Colonic mucosa (tissue), 4 donors: ENCODE data around the gene GNG7. TPM values are rescaled to one million over a fixed set of nuclear protein-coding genes. Genes with fewer than 3 reads are reported as not detected.
"Not testable (repeated sequence)": the region's sequence is repeated elsewhere in the genome, so short reads cannot be mapped to it uniquely, and the experiment has no call there.

Experiments used
- DNase-seq: peaks from one replicate; pipeline ENCODE4 v3.0.0-alpha.2; 2020
- H3K27ac ChIP-seq: fragments of 200-600 bp; one replicate; pipeline ENCODE4 v1.8.0; 2021
- H3K27me3 ChIP-seq: fragments of 200-600 bp; one replicate; pipeline ENCODE4 v1.8.0; 2021
- H3K36me3 ChIP-seq: fragments of 200-600 bp; one replicate; pipeline ENCODE4 v1.8.0; 2021
- H3K4me1 ChIP-seq: fragments of 200-600 bp; one replicate; pipeline ENCODE4 v1.8.0; 2021; ENCODE audit warnings: mild to moderate bottlenecking
- H3K4me3 ChIP-seq: fragments of 200-600 bp; one replicate; pipeline ENCODE4 v1.8.0; 2021
- H3K9ac ChIP-seq, 2 donors: one replicate each; pipeline ENCODE4 v1.7.0; 2013; ENCODE audit warnings: control low read depth in 2 of 2, low read depth in 2 of 2, low read length in 2 of 2
- H3K9me3 ChIP-seq: fragments of 200-600 bp; one replicate; pipeline ENCODE4 v1.8.0; 2021
- intact Hi-C: fragments of 100-400 bp; cut with DNase I; formaldehyde crosslinking; loops from one replicate; pipeline ENCODE4 v1.14.1; 2022
- total RNA-seq, 2 donors: library from RNA; stranded (reverse); fragmentation: NEBNext Ultra II Directional in 1 of 2; extraction: Animal tissue kit (Norgen Biotek cat#: 25700) in 1 of 2; gene quantifications; one replicate each; pipeline ENCODE4 v1.2.1, GENCODE V29; 2021
- TF ChIP-seq, protein P1 (sequence below): fragments of 200-600 bp; IDR thresholded peaks from one replicate; pipeline ENCODE4 v1.8.0; 2022; ENCODE audit warnings: antibody characterized with exemption, mild to moderate bottlenecking
- donor health status: healthy.
- donor health status: DM: no; HTN: no; CAD: no.
- donor health status: DM: no; HTN: no; CAD: no.

The GNG7 gene
- total RNA-seq, 2 donors from 2014 or later: 1.5 to 3.2 TPM

DNA sequence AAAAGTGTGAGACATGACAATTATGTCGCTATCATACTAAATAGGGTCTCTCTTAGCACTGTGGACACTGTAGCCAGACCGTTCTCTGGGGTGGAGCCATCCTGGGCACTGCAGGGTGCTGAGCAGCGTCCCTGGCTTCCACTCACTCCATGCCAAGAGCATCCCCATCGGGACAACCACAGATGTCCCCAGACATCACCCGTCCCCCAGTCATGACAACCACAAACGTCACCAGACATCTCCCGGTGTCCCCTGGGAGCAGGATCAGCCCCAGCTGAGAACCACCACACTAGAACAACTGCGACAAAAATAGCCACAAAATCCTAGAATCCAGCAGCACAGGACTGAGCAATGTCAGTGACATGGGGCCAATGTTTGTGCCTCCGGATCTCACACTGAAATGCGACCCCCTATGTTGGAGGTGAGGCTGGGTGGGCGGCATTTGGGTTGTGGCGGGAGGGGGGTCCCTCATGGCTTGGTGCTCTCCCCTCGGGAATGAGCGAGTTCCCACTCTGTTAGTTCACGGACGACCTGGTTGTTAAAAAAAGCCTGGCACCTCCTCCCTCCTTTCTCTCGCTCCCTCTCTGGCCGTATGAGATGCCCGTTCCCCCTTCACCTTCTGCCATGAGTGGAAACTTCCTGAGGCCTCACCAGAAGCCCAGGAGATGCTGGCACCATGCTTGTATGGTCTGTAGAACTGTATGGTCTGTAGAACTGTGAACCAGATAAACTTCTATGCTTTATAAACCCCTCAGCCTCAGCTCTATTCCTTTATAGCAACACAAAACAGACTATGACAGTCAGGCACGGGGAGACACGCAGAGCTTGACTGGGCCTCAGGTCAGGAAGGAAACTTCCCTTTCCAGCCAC is 132.7 kb downstream of the GNG7 start:
- intact Hi-C loops: no loop called here
- Histone ChIP-seq H3K27me3 (no peaks in the 10 kb centered on the region), H3K27ac (no peak overlapping the region), H3K4me1 (no peaks in the 10 kb centered on the region), H3K9ac (no peak overlapping the region), H3K36me3 (no peaks in the 10 kb centered on the region), H3K9me3 (no peaks in the 10 kb centered on the region), H3K4me3 (no peak overlapping the region)
- no peak for DNase-seq
- TF ChIP-seq, protein P1, sequence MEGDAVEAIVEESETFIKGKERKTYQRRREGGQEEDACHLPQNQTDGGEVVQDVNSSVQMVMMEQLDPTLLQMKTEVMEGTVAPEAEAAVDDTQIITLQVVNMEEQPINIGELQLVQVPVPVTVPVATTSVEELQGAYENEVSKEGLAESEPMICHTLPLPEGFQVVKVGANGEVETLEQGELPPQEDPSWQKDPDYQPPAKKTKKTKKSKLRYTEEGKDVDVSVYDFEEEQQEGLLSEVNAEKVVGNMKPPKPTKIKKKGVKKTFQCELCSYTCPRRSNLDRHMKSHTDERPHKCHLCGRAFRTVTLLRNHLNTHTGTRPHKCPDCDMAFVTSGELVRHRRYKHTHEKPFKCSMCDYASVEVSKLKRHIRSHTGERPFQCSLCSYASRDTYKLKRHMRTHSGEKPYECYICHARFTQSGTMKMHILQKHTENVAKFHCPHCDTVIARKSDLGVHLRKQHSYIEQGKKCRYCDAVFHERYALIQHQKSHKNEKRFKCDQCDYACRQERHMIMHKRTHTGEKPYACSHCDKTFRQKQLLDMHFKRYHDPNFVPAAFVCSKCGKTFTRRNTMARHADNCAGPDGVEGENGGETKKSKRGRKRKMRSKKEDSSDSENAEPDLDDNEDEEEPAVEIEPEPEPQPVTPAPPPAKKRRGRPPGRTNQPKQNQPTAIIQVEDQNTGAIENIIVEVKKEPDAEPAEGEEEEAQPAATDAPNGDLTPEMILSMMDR: no peak

DNA sequence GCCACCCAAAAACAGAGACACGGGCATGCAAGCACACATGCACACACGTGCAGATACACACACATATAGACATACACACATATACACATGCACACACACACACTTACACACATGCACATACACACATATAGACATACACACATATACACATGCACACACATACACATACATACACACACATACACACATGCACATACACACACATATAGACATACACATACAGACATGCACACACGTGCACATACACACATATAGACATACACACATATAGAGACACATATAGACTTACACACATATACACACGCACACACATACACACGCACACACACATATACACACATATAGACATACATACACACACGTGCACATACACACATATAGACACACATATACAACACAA is 134.5 kb downstream of the GNG7 start:
- H3K27me3 ChIP-seq: no peaks in the 10 kb centered on the region
- no peak overlapping the region for H3K4me3 ChIP-seq
- intact Hi-C loops: no loop called here
- TF ChIP-seq, protein P1: no peak
- H3K36me3 ChIP-seq: no peaks in the 10 kb centered on the region
- no peak overlapping the region for H3K27ac ChIP-seq
- no peaks in the 10 kb centered on the region for H3K4me1 ChIP-seq
- H3K9me3 ChIP-seq: no peaks in the 10 kb centered on the region
- no peak for DNase-seq
- H3K9ac ChIP-seq: no peak overlapping the region

DNA sequence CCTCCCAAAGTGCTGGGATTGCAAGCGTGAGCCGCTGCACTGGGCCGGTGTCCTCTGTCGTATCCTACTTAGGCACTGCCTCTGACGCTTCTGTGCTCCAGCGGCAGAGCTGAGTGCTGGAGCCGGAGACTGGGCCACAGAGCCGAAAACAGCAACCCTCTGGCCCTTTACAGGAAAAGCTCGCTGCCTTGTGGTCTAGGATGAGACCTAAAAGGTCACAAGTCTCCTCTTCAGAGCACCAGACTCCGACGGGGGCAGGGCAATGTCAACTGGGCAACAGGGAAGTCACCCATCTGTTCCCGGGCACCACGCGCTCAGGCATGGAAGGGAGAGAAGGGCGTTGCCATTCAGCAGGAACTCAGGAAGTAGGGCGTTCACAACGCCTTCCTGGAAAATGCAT is 134.9 kb downstream of the GNG7 start:
- Histone ChIP-seq H3K4me3 (no peak overlapping the region), H3K9ac (no peak overlapping the region), H3K4me1 (no peaks in the 10 kb centered on the region), H3K27me3 (no peaks in the 10 kb centered on the region), H3K27ac (no peak overlapping the region), H3K36me3 (no peaks in the 10 kb centered on the region), H3K9me3 (no peaks in the 10 kb centered on the region)
- intact Hi-C loops: no loop called here
- DNase-seq: peak; percentile 79
- TF ChIP-seq, protein P1: no peak

DNA sequence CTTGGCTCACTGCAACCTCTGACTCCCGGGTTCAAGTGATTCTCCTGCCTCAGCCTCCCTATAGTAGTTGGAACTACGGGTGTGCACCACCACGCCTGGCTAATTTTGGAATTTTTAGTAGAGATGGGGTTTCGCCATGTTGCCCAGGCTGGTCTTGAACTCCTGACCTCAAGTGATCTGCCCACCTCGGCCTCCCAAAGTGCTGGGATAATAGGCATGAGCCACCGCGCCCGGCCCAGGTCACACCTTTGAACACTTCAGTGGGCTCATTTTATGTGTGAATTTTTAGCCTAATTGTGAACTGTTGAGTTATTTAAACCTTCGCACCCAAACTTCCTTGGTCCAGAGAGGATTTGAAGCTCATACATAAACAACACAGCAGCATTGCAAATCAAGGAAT is 138.9 kb downstream of the GNG7 start:
- H3K27ac ChIP-seq, DNase-seq, H3K27me3 ChIP-seq, H3K4me1 ChIP-seq, H3K9ac ChIP-seq, H3K4me3 ChIP-seq, H3K36me3 ChIP-seq, intact Hi-C loops, H3K9me3 ChIP-seq: not testable (repeated sequence)

DNA sequence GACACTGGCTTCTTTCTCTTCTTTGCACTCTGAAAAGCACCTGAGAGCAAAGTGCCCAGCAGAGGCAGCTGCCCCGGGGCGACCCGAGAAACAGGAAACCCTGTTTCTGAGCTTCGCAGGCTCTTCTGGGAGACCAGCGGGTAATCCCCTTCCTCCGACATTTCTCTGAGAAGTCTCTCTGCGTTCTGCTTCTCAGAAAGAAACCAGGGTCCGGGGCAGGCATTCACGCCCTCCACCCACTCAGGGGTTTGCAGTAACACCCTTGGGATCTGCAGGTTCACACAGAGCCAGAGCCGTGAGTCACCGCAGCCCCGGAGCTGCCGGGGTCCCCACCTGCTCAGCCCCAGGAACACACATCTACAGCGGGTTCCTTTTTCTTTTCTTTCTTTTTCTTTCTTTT is 140.6 kb downstream of the GNG7 start:
- H3K9ac ChIP-seq: peak overlapping the region in 1 of 2 donors; percentile 3
- TF ChIP-seq, protein P1: no peak
- H3K36me3 ChIP-seq: no peaks in the 10 kb centered on the region
- no peak overlapping the region for H3K27ac ChIP-seq
- H3K27me3 ChIP-seq: no peaks in the 10 kb centered on the region
- H3K9me3 ChIP-seq: no peaks in the 10 kb centered on the region
- intact Hi-C loops: no loop called here
- DNase-seq: no peak
- H3K4me3 ChIP-seq: peak overlapping the region; percentile 12
- H3K4me1 ChIP-seq: no peaks in the 10 kb centered on the region

DNA sequence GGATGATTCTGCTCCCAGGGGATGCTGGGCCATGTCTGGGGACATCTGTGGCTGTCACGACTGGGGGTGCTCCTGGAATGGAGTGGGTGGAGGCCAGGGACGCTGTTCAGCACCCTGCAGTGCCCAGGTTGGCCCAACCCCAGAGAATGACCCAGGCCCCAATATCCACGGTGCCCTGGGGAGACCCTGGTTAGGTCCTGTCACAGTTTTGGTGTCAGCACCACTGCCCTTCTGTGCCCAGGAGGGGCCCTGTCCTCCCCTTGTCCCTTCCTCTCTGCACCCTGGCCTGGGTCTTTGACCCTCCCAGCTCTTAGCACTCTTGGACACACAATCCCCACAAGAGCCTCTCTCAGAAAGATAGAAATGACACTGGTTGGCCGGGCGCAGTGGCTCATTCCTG is 141.3 kb downstream of the GNG7 start:
- intact Hi-C loops: no loop called here
- DNase-seq: no peak
- Histone ChIP-seq H3K4me3 (no peak overlapping the region), H3K27me3 (no peaks in the 10 kb centered on the region), H3K9ac (no peak overlapping the region), H3K36me3 (no peaks in the 10 kb centered on the region), H3K27ac (no peak overlapping the region), H3K9me3 (no peaks in the 10 kb centered on the region), H3K4me1 (no peaks in the 10 kb centered on the region)
- TF ChIP-seq, protein P1: no peak
